Upper lobe of left lung (tissue), 4 donors: ENCODE measurements around the gene SNED1.
A peak's percentile ranks its signal among the peaks of the same experiment; 100 is the strongest.

Experiments used
- EP300 ChIP-seq, 4 donors: sonication (generic); formaldehyde crosslinking; IDR thresholded peaks; one replicate each; pipeline ENCODE4 v1.5.1; 2017; ENCODE audit warnings: antibody characterized with exemption in 4 of 4, control low read depth in 2 of 4
- POLR2A ChIP-seq, 4 donors: fragments of 450-650 bp; IDR thresholded peaks; one replicate each; pipeline ENCODE4 v1.5.1; 2016 to 2017; ENCODE audit warnings: antibody characterized with exemption in 4 of 4, mild to moderate bottlenecking in 2 of 4
- POLR2AphosphoS5 ChIP-seq, 2 donors: sonication (generic); formaldehyde crosslinking; IDR thresholded peaks; one replicate each; pipeline ENCODE4 v1.5.1; 2017; ENCODE audit warnings: antibody characterized with exemption in 2 of 2
- TF ChIP-seq, protein P1 (sequence below), 6 experiments: fragments of 450-650 bp in 4 of 6; fragments of 200-600 bp in 2 of 6; sonication (generic) in 2 of 6; IDR thresholded peaks; one replicate each; pipeline ENCODE4 v1.5.1; 2016 to 2019; ENCODE audit warnings: antibody characterized with exemption in 6 of 6

DNA sequence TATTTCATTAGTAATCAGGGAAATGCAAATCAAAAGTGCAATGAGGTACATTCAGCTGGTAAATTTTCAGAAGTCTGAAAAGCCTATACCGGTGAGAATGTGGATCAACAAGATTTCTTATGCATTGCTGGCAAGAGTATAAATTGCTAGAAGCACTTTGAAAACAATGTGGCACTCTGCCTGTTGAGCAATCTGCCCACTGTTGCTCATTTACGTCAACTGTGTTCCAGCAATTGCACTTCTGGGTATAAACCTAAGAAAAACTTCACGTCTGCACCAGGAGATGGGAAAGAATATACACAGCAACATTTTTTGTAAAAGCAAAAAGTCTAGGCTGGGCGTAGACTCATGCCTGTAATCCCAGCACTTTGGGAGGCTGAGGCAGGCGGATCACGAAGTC, 62.9 kb downstream of the SNED1 start:
- TF ChIP-seq, protein P1, sequence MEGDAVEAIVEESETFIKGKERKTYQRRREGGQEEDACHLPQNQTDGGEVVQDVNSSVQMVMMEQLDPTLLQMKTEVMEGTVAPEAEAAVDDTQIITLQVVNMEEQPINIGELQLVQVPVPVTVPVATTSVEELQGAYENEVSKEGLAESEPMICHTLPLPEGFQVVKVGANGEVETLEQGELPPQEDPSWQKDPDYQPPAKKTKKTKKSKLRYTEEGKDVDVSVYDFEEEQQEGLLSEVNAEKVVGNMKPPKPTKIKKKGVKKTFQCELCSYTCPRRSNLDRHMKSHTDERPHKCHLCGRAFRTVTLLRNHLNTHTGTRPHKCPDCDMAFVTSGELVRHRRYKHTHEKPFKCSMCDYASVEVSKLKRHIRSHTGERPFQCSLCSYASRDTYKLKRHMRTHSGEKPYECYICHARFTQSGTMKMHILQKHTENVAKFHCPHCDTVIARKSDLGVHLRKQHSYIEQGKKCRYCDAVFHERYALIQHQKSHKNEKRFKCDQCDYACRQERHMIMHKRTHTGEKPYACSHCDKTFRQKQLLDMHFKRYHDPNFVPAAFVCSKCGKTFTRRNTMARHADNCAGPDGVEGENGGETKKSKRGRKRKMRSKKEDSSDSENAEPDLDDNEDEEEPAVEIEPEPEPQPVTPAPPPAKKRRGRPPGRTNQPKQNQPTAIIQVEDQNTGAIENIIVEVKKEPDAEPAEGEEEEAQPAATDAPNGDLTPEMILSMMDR (IDR thresholded peaks at IDR 0.05): no peak
- TF ChIP-seq POLR2A (IDR thresholded peaks at IDR 0.05) (no peak), POLR2AphosphoS5 (IDR thresholded peaks at IDR 0.05) (peak; percentile 25 to 61), EP300 (IDR thresholded peaks at IDR 0.05) (peak in 1 of 4 donors; percentile 62)
